Measurements from ENCODE around the gene IL20.

The IL20 gene

GRCh38 chr1:206904423-206905142 lies 39.2 kb downstream of the IL20 start:
- no peak for DNase-seq (ENCODE audit: low spot score)

- no peak for DNase-seq (ENCODE audit: low spot score)
Measured at GRCh38 chr1:206905295-206906164, 40.1 kb downstream of the IL20 start.

GRCh38 chr1:206907304-206907991 lies 42.0 kb downstream of the IL20 start:
- no peak for DNase-seq (ENCODE audit: low spot score)

DNA sequence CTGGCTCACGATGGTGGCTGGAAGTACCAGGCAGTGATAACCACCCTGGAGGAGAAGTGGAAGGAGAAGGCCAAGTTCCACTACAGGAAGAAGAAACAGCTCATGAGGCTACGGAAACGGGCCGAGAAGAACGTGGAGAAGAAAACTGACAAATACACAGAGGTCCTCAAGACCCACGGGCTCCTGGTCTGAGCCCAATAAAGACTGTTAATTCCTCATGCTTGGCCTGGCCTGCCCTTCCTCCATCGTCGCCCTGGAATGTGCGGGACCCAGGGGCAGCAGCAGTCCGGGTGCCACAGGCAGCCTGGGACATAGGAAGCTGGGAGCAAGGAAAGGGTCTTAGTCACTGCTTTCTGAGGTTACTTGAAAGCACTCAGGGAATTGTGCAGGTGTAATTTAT lies 42.6 kb downstream of the IL20 start:
- no peak for DNase-seq (ENCODE audit: low spot score)

DNA sequence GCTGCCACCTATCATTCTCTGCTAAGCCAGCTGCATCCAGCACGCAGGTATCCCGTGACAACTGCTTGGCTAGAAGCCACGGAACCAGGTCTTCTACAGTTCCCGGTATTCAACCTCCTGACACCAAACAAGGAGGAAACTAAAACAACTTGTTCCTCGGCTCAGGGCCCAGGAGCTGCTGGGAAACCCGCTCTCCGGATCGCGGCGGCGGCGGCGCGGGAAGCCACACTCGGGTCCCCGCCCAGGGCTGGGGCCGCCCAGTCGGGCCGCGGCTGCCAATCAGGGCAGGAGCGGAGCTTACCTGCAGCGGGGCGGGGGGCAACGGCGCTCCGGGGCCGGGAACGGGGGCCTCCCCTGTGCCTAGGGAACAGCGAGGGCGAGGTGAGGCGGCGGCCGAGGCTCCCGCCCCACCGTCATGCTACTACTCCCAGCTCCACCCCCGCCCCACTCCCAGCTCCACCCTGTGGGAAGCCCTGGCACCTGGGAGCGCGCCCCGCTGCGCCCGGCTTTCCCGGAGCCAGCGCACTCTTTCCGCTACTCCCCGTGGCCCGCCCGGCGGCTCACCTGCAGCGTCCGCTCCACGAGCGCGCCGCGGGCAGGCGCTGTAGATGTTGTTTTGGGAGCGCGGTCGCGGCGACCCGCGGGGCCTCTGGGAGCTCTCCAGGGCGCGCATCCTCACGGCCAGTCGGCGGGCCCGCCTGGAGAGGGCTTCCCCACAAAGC lies 43.9 kb downstream of the IL20 start:
- DNase-seq (ENCODE audit: low spot score) = no peak

DNA sequence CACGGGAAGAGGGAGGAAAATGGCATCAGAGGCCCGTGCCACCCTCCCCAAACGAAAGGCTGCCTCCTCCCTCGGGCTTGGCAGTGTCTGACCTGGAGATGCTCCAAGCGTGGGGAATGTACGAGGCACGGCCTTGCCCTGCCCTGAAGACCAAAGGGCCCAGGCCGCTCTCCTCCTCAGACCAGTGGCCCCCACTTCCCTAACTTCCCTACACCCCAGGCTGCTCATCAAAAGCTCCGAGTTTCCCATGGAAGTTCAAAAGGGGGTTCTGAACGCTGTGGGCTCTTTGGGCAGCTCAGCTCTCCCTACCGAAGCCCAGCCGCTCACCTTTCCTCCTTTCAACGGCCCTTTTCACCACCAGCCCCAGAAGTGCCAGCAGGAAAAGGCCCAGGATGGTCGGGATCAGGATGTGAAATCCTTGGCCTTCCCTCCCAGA lies 44.5 kb downstream of the IL20 start:
- no peak for DNase-seq (ENCODE audit: low spot score)

- peak; percentile 65 for DNase-seq (ENCODE audit: low spot score)
Measured at GRCh38 chr1:206911064-206911663, 45.7 kb downstream of the IL20 start.

- DNase-seq (ENCODE audit: low spot score) = peak; percentile 82
Measured at GRCh38 chr1:206912445-206913095, 47.1 kb downstream of the IL20 start.

DNA sequence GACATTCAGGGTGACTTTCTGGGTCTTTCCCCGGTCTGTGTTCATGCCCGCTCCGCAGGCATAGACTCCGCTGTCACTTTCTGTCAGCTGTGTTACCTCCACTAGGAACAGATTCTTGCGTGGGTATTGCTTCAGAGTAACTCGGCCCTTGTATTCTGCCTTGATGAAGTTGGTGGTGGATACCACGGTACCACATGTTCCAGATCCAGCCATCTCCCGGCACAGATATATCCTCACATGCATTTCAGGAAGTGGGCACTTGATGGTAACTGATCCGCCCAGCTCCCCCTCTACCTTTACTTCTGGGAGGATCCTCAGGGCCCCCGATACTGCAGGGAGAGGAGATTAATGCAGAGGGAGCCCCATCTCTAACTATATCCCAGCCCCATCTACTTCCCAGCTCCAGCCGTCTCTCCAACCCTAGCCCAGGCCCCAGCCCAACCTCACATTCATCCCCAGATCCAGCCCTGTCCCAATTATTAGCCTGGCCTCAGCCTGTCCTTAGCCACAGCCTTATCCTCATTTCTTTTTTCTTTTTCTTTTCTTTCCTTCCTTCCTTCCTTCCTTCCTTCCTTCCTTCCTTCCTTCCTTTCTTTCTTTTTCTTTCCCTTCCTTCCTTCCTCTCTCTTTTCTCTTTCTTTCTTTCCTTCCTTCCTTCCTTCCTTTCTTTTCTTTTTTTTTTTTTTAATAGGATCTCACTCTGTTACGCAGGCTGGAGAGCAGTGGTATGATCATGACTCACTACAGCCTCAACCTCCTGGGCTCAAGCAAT lies 48.5 kb downstream of the IL20 start:
- DNase-seq (ENCODE audit: low spot score) = no peak

- no peak for DNase-seq (ENCODE audit: low spot score)
Measured at GRCh38 chr1:206915030-206915735, 49.8 kb downstream of the IL20 start.

DNA sequence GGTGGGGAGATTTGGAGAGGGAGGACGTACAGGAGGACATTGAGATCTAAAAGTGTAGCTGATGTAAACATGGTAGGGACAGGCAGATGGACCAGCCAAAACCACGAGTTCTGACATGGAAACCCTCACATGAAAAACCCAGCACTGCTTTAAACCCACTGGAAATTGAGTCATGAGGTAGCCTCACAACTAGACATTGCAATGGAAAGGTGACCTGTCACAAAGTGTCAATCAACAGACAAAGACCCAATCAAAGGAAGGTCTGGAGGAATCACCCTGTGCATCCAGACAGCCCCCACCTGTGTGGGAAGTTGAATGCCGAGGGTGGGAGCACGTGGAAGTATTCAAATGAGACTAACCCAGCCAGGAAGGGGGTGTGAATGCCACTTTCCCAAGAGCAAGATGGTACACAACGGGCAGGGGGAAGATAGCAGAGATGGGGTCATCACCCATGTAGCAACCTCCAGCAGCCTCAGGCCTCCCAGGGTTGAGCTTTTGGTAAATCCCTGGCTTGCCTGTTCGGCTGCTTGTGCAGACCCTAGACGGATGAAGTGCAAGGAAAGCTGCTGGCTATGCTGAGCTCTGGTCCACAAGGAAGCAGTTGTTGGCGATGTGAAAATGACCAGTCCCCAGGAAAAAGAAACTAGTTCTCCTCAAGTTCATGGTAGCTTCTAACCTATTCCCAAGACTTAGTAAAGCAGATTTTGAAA lies 50.7 kb downstream of the IL20 start:
- no peak for DNase-seq (ENCODE audit: low spot score)

- no peak for DNase-seq (ENCODE audit: low spot score)
Measured at GRCh38 chr1:206918076-206918475, 52.7 kb downstream of the IL20 start.

All from activated CD4-positive, alpha-beta T cell treated with anti-CD3 and anti-CD28 coated beads, Interleukin-2, Interleukin-4, amounts not matched to agents 100 ng/mL and 50 ng/mL, durations not matched to agents 16 hours and 8 hours (primary cell).